IMR-90 (cell line): ENCODE data around the gene SRR. TPM values are rescaled to one million over a fixed set of nuclear protein-coding genes. Genes with fewer than 3 reads are reported as not detected.

Source experiments
- ATAC-seq: fragments of 200-7000 bp; cut with Tn5 transposase; 2 replicates; pipeline ENCODE4 v1.9.1; 2020; ENCODE audit warnings: low read depth, mild to moderate bottlenecking, moderate library complexity
- BruUV-seq: library from RNA; stranded (reverse); fragments of 400-500 nt; replicated peaks from 2 replicates; lab custom pipeline; 2021; lab: Mats Ljungman, UMichigan
- CTCF ChIA-PET: fragments of 300-600 bp; formaldehyde crosslinking; extraction: SDS; loops from one replicate; lab custom pipeline; 2021; ENCODE audit warnings: antibody characterized with exemption; lab: Yijun Ruan, JAX
- POLR2A ChIA-PET: fragments of 300-600 bp; sonication (Branson Sonifier 250); formaldehyde crosslinking; loops from one replicate; lab custom pipeline; 2022; ENCODE audit warnings: antibody characterized with exemption; ENCODE audit not compliant: unreplicated experiment; lab: Charles Lee
- DNase-seq: peaks from one replicate; pipeline ENCODE4 v3.0.0; 2013
- H2AFZ ChIP-seq: replicated peaks from 2 replicates; pipeline ENCODE3; 2013; ENCODE audit warnings: low read length, mild to moderate bottlenecking; ENCODE audit not compliant: poor library complexity
- H2AK5ac ChIP-seq: 2 replicates; pipeline ENCODE4 v1.6.1; 2013; ENCODE audit warnings: low read depth, low read length, inconsistent platforms
- H2AK9ac ChIP-seq: replicated peaks from 2 replicates; pipeline ENCODE3; 2013; ENCODE audit warnings: mild to moderate bottlenecking, low read depth, low read length, moderate library complexity; ENCODE audit not compliant: poor library complexity
- H2BK120ac ChIP-seq: 2 replicates; pipeline ENCODE4 v1.6.1; 2013; ENCODE audit warnings: low read depth, low read length, inconsistent platforms
- H2BK15ac ChIP-seq: 3 replicates; pipeline ENCODE4 v1.6.1; 2013; ENCODE audit warnings: low read depth, low read length, inconsistent platforms
- H2BK20ac ChIP-seq: 2 replicates; pipeline ENCODE4 v1.6.1; 2013; ENCODE audit warnings: low read depth, mild to moderate bottlenecking, inconsistent platforms, low read length, moderate library complexity
- H2BK5ac ChIP-seq: 2 replicates; pipeline ENCODE4 v1.6.1; 2013; ENCODE audit warnings: mild to moderate bottlenecking, low read depth, low read length, inconsistent platforms; ENCODE audit not compliant: poor library complexity, severe bottlenecking
- H3K14ac ChIP-seq: replicated peaks from 2 replicates; pipeline ENCODE4 v1.6.1; 2013; ENCODE audit warnings: low read depth, low read length, inconsistent platforms
- H3K18ac ChIP-seq: 2 replicates; pipeline ENCODE4 v1.6.1; 2013; ENCODE audit warnings: low read depth, low read length, control low read depth
- H3K23ac ChIP-seq: 2 replicates; pipeline ENCODE4 v1.6.1; 2013; ENCODE audit warnings: low read depth, low read length, inconsistent platforms
- H3K27ac ChIP-seq: 2 replicates; pipeline ENCODE4 v1.5.1; 2013; ENCODE audit warnings: mild to moderate bottlenecking, control low read depth, low read length; ENCODE audit not compliant: insufficient read depth
- H3K27me3 ChIP-seq: 2 replicates; pipeline ENCODE4 v1.6.1; 2013; ENCODE audit warnings: low read length; ENCODE audit not compliant: control insufficient read depth, insufficient read depth
- H3K36me3 ChIP-seq: 2 replicates; pipeline ENCODE4 v1.6.1; 2013; ENCODE audit warnings: low read length, mixed read lengths; ENCODE audit not compliant: control insufficient read depth, insufficient read depth
- H3K4ac ChIP-seq: 2 replicates; pipeline ENCODE4 v1.6.1; 2013; ENCODE audit warnings: low read depth, low read length, inconsistent platforms
- H3K4me1 ChIP-seq: 2 replicates; pipeline ENCODE4 v1.6.1; 2013; ENCODE audit warnings: low read length, mixed read lengths; ENCODE audit not compliant: control insufficient read depth, insufficient read depth
- H3K4me2 ChIP-seq: 2 replicates; pipeline ENCODE4 v1.6.1; 2013; ENCODE audit warnings: low read depth, mild to moderate bottlenecking, control low read depth, low read length, moderate library complexity
- H3K4me3 ChIP-seq: 2 replicates; pipeline ENCODE4 v1.5.1; 2013; ENCODE audit warnings: low read depth, mild to moderate bottlenecking, control low read depth, low read length, moderate library complexity; ENCODE audit not compliant: insufficient read depth
- H3K56ac ChIP-seq: 2 replicates; pipeline ENCODE4 v1.6.1; 2013; ENCODE audit warnings: low read length, inconsistent platforms; ENCODE audit not compliant: insufficient read depth; ENCODE audit errors: extremely low read depth
- H3K79me1 ChIP-seq, 2 experiments: 2 replicates each; pipeline ENCODE4 v1.6.1; 2013; ENCODE audit warnings: low read length in 2 of 2, inconsistent platforms in 1 of 2, low read depth in 1 of 2
- H3K9ac ChIP-seq: 2 replicates; pipeline ENCODE4 v1.6.1; 2013; ENCODE audit warnings: low read depth, low read length, control low read depth
- H3K9me1 ChIP-seq: 2 replicates; pipeline ENCODE4 v1.6.1; 2013; ENCODE audit warnings: low read length, inconsistent platforms; ENCODE audit not compliant: insufficient read depth
- H3K9me3 ChIP-seq: 2 replicates; pipeline ENCODE4 v1.6.1; 2013; ENCODE audit warnings: low read length; ENCODE audit not compliant: control insufficient read depth, insufficient read depth
- H4K20me1 ChIP-seq: 2 replicates; pipeline ENCODE4 v1.6.1; 2013; ENCODE audit warnings: low read length, inconsistent platforms; ENCODE audit not compliant: insufficient read depth
- H4K5ac ChIP-seq: 2 replicates; pipeline ENCODE4 v1.6.1; 2013; ENCODE audit warnings: mild to moderate bottlenecking, low read depth, low read length, control low read depth
- H4K8ac ChIP-seq, 2 experiments: 2 replicates each; pipeline ENCODE4 v1.6.1; 2013; ENCODE audit warnings: low read depth in 2 of 2, low read length in 2 of 2, control low read depth in 1 of 2, inconsistent platforms in 1 of 2
- H4K91ac ChIP-seq: 2 replicates; pipeline ENCODE4 v1.6.1; 2013; ENCODE audit warnings: low read depth, low read length, inconsistent platforms; ENCODE audit not compliant: insufficient read depth
- BHLHE40 ChIP-seq: fragments of 150-350 bp; IDR thresholded peaks from 2 replicates; pipeline ENCODE4 v1.6.1; 2016; ENCODE audit warnings: mild to moderate bottlenecking, low read depth, low read length
- CEBPB ChIP-seq: IDR thresholded peaks from 2 replicates; pipeline ENCODE4 v1.6.1; 2012; ENCODE audit warnings: low read depth, low read length, improper control_type of control experiment
- CHD1 ChIP-seq: IDR thresholded peaks from 2 replicates; pipeline ENCODE4 v1.6.1; 2012; ENCODE audit warnings: low read depth, low read length, improper control_type of control experiment
- CTCF ChIP-seq: conservative IDR thresholded peaks from 2 replicates; pipeline ENCODE4 v1.5.1; 2012; ENCODE audit warnings: mild to moderate bottlenecking, low read depth, low read length, improper control_type of control experiment
- MAZ ChIP-seq: IDR thresholded peaks from 2 replicates; pipeline ENCODE4 v1.6.1; 2012; ENCODE audit warnings: low read depth, mild to moderate bottlenecking, low read length, improper control_type of control experiment, moderate library complexity, borderline replicate concordance
- MXI1 ChIP-seq: IDR thresholded peaks from 2 replicates; pipeline ENCODE4 v1.6.1; 2012; ENCODE audit warnings: low read depth, mild to moderate bottlenecking, low read length, moderate library complexity, borderline replicate concordance
- RAD21 ChIP-seq: IDR thresholded peaks from 2 replicates; pipeline ENCODE4 v1.6.1; 2012; ENCODE audit warnings: low read length, improper control_type of control experiment
- RCOR1 ChIP-seq: IDR thresholded peaks from 2 replicates; pipeline ENCODE4 v1.6.1; 2012; ENCODE audit warnings: mild to moderate bottlenecking, low read length, improper control_type of control experiment; ENCODE audit not compliant: insufficient replicate concordance
- RFX5 ChIP-seq: IDR thresholded peaks from 2 replicates; pipeline ENCODE4 v1.8.0; 2012; ENCODE audit warnings: low read depth, mild to moderate bottlenecking, low read length, moderate library complexity
- WGBS, 2 experiments: methylation state at CpG; one replicate each; pipeline versions ENCODE4 v1.1.5 to v1.1.7; 2013; ENCODE audit warnings: missing lambda C conversion rate in 2 of 2; ENCODE audit not compliant: insufficient read length in 1 of 2; ENCODE audit errors: extremely low coverage in 2 of 2; 5-methylcytosine and 5-hydroxymethylcytosine counted together
- dilution Hi-C: fragments of 300-500 bp; cut with HindIII; formaldehyde crosslinking; loops from one replicate; pipeline ENCODE4 v1.14.3; 2018; ENCODE audit warnings: low sequenced_read_pairs; ENCODE audit not compliant: unreplicated experiment
- in situ Hi-C: fragments of 300-500 bp; cut with MboI; formaldehyde crosslinking; loops from 3 replicates; pipeline ENCODE4 v1.14.3; 2019; ENCODE audit warnings: low sequenced_read_pairs, inconsistent platforms, mixed read lengths
- intact Hi-C: fragments of 100-400 bp; cut with micrococcal nuclease; formaldehyde crosslinking; loops from 2 replicates; pipeline ENCODE4 v1.10.0; 2022
- polyA plus RNA-seq, 3 experiments: library from polyadenylated mRNA; depleted of rRNA; stranded (reverse); fragments of >200 nt; gene quantifications; 2 replicates each; pipeline ENCODE4 v1.2.3, GENCODE V29; 2012; ENCODE audit warnings: low replicate concordance in 1 of 3
- total RNA-seq: library from RNA; depleted of rRNA; stranded (reverse); fragments of >200 nt; gene quantifications from 2 replicates; pipeline ENCODE4 v1.2.3, GENCODE V29; 2012

The SRR gene
- total and polyA plus RNA-seq, 2 of the 4 experiments (the other 2 are of a cell fraction): 14.5 to 52.7 TPM

GRCh38 chr17:2347805-2348685 is 44.3 kb downstream of the SRR start:
- TF ChIP-seq CHD1: no peak
- peak; percentile 90 for TF ChIP-seq CEBPB
- peak; percentile 27; the same call in 1 of the 2 replicates for TF ChIP-seq BHLHE40
- TF ChIP-seq CTCF: no peak
- peak; percentile 37 for TF ChIP-seq RCOR1
- peak; percentile 50; the same call in 1 of the 2 replicates for TF ChIP-seq MAZ
- TF ChIP-seq RFX5: peak; percentile 93
- no peak for TF ChIP-seq RAD21
- 0 out of 2 replicates have a peak, but pooled peaks have one; percentile 25 for TF ChIP-seq MXI1
- Histone ChIP-seq H3K4me3 (no peak overlapping the region), H3K79me1 (peaks cover 10 to 37% of the 10 kb centered on the region in 2 experiments; a peak in 3 of 4 replicates), H2BK15ac (no peak overlapping the region), H3K9me1 (peaks cover 13% of the 10 kb centered on the region), H3K9ac (no peak overlapping the region), H4K20me1 (peaks cover 26% of the 10 kb centered on the region), H3K18ac (no peak overlapping the region; the same call in 1 of the 2 replicates), H3K14ac (peak overlapping the region; percentile 16; the same call in 1 of the 2 replicates), H3K27me3 (no peaks in the 10 kb centered on the region), H4K8ac (no peak overlapping the region; a peak in 1 of 4 replicates), H3K27ac (peak overlapping the region; percentile 4; the same call in 1 of the 2 replicates), H2BK5ac (no peak overlapping the region), H2BK120ac (no peak overlapping the region), H3K4me2 (peak overlapping the region; percentile 29; the same call in 1 of the 2 replicates), H3K36me3 (peaks cover 17% of the 10 kb centered on the region), H4K5ac (no peak overlapping the region), H2AFZ (peak overlapping the region; percentile 72), H2AK5ac (peak overlapping the region; percentile 70; the same call in 1 of the 2 replicates), H3K23ac (peak overlapping the region; percentile 51; the same call in 1 of the 2 replicates), H2BK20ac (no peak overlapping the region), H3K4me1 (peaks cover 9% of the 10 kb centered on the region), H3K56ac (no peak overlapping the region), H4K91ac (no peak overlapping the region), H2AK9ac (peak overlapping the region; percentile 5), H3K9me3 (no peaks in the 10 kb centered on the region), H3K4ac (0 out of 2 replicates have a peak overlapping the region, but pooled peaks have one; percentile 29)
- 0% methylated on average over 1 of the region's 11 CpGs; no CpG with 5 or more reads in 1 of the 2 experiments for WGBS, 2 experiments
- BruUV-seq: no TSS peak
- CTCF ChIA-PET: interaction anchor here (1.4 kb wide), 1 partner anchor 12 kb away, joined by 4 read pairs; the partner anchor contains the start of gene TSR1
- ATAC-seq (peak; percentile 96), DNase-seq (peak; percentile 91)
- dilution Hi-C loops: no loop called here
- in situ Hi-C loops: no loop called here
- intact Hi-C loops: no loop called here
- POLR2A ChIA-PET: interaction anchor here (0.6 to 1.0 kb wide), 2 partner anchors 9 to 176 kb away, joined by 4 to 12 read pairs; no protein-coding TSS in a partner anchor
